HepG2 (cell line): ENCODE measurements around the gene DSCAML1. TPM values are rescaled to one million over a fixed set of nuclear protein-coding genes. Genes with fewer than 3 reads are reported as not detected.

Source experiments
- ATAC-seq: fragments of 200-7000 bp; cut with Tn5 transposase; 3 replicates; pipeline ENCODE4 v1.9.1; 2020; ENCODE audit warnings: mild to moderate bottlenecking, moderate library complexity
- BruUV-seq: library from RNA; stranded (reverse); fragments of 400-500 nt; replicated peaks from 2 replicates; lab custom pipeline; 2021; lab: Mats Ljungman, UMichigan
- CTCF ChIA-PET: fragments of 300-600 bp; formaldehyde crosslinking; extraction: SDS; loops from one replicate; lab custom pipeline; 2021; ENCODE audit warnings: low total read pairs, inconsistent platforms, low intra/inter-chr PET ratio; lab: Yijun Ruan, JAX
- POLR2A ChIA-PET: fragments of 350-600 bp; sonication (Branson Sonifier 250); formaldehyde crosslinking; loops from one replicate; lab custom pipeline; 2020; ENCODE audit warnings: antibody characterized with exemption, inconsistent platforms; lab: Yijun Ruan, JAX
- DNase-seq: peaks from one replicate; pipeline ENCODE4 v3.0.0-alpha.2; 2015; ENCODE audit warnings: low spot score
- FAIRE-seq: peaks from 3 replicates; lab custom pipeline; 2011; peaks lifted over from hg19 to GRCh38; lab: Jason Lieb, UNC
- H2AFZ ChIP-seq: one replicate; pipeline ENCODE4 v1.6.1; 2011; ENCODE audit warnings: low read length, inconsistent platforms
- H3K27ac ChIP-seq: fragments of 300-600 bp; 3 replicates; pipeline ENCODE4 v1.8.0; 2011; ENCODE audit warnings: mixed run types, mild to moderate bottlenecking, mixed read lengths, low read length, inconsistent platforms; ENCODE audit not compliant: insufficient read depth; ENCODE audit errors: extremely low read length
- H3K27me3 ChIP-seq, 2 experiments: fragments of 200-600 bp in 1 of 2; 2 replicates in 1 of 2; 3 replicates in 1 of 2; pipeline versions ENCODE4 v1.6.0 to v1.8.0; 2011; ENCODE audit warnings: low read length in 2 of 2, mild to moderate bottlenecking in 2 of 2, moderate library complexity in 2 of 2, inconsistent platforms in 1 of 2; ENCODE audit not compliant: insufficient read depth in 2 of 2, control insufficient read depth in 1 of 2
- H3K36me3 ChIP-seq, 2 experiments: fragments of 200-600 bp in 1 of 2; replicated peaks in 1 of 2; 2 replicates in 1 of 2; 3 replicates in 1 of 2; pipeline versions ENCODE4 v1.5.1 to v1.8.0; 2011; ENCODE audit warnings: low read length in 2 of 2, inconsistent platforms in 1 of 2; ENCODE audit not compliant: insufficient read depth in 2 of 2, control insufficient read depth in 1 of 2
- H3K4me1 ChIP-seq: 2 replicates; pipeline ENCODE4 v1.5.1; 2012; ENCODE audit warnings: low read length, inconsistent platforms; ENCODE audit not compliant: insufficient read depth
- H3K4me2 ChIP-seq: 2 replicates; pipeline ENCODE4 v1.6.0; 2011; ENCODE audit warnings: low read depth, low read length, inconsistent platforms
- H3K4me3 ChIP-seq, 3 experiments: fragments of 200-600 bp in 1 of 3; sonication (generic), shearing (Covaris generic) in 1 of 3; replicated peaks in 1 of 3; 2 replicates each; pipeline ENCODE4 v1.5.1; 2011 to 2016; ENCODE audit warnings: low read length in 3 of 3, inconsistent platforms in 2 of 3, low read depth in 2 of 3, mild to moderate bottlenecking in 2 of 3, control low read depth in 1 of 3, mixed read lengths in 1 of 3; ENCODE audit not compliant: insufficient read depth in 1 of 3
- H3K79me2 ChIP-seq: one replicate; pipeline ENCODE4 v1.6.1; 2011; ENCODE audit warnings: low read length, inconsistent platforms; ENCODE audit not compliant: insufficient read depth
- H3K9ac ChIP-seq: 2 replicates; pipeline ENCODE4 v1.6.0; 2011; ENCODE audit warnings: mild to moderate bottlenecking, low read depth, low read length, inconsistent platforms; ENCODE audit not compliant: insufficient read depth
- H3K9me3 ChIP-seq: 2 replicates; pipeline ENCODE4 v1.5.1; 2012; ENCODE audit warnings: mild to moderate bottlenecking, low read length
- H4K20me1 ChIP-seq: 2 replicates; pipeline ENCODE4 v1.6.0; 2011; ENCODE audit warnings: inconsistent platforms, mild to moderate bottlenecking, low read length, moderate library complexity; ENCODE audit not compliant: insufficient read depth
- DNMT1 ChIP-seq: sonication (generic); formaldehyde crosslinking; IDR thresholded peaks from 2 replicates; pipeline ENCODE4 v1.5.1; 2020; ENCODE audit warnings: mild to moderate bottlenecking, missing genetic modification reagents
- ETV6 ChIP-seq: sonication (generic); formaldehyde crosslinking; conservative IDR thresholded peaks from 2 replicates; pipeline ENCODE4 v1.4.0; 2020; ENCODE audit warnings: missing genetic modification reagents
- KDM6A ChIP-seq: IDR thresholded peaks from 2 replicates; pipeline ENCODE4 v1.6.1; 2016; ENCODE audit warnings: low read depth
- NAIF1 ChIP-seq: sonication (generic); formaldehyde crosslinking; IDR thresholded peaks from 2 replicates; pipeline ENCODE4 v1.5.0; 2020; ENCODE audit warnings: mild to moderate bottlenecking, missing genetic modification reagents, borderline replicate concordance
- NFKBIZ ChIP-seq: IDR thresholded peaks from 2 replicates; pipeline ENCODE4 v1.6.1; 2018; ENCODE audit warnings: missing genetic modification reagents, missing compliant biosample characterization
- SRSF9 ChIP-seq: fragments of 200-400 bp; formaldehyde crosslinking; IDR thresholded peaks from 2 replicates; pipeline ENCODE4 v1.6.1; 2018; ENCODE audit warnings: borderline replicate concordance, mild to moderate bottlenecking, low read depth, low read length; ENCODE audit not compliant: insufficient read depth, poor library complexity, severe bottlenecking
- ZBTB21 ChIP-seq: sonication (generic); formaldehyde crosslinking; IDR thresholded peaks from 2 replicates; pipeline ENCODE4 v1.4.0; 2020; ENCODE audit warnings: missing genetic modification reagents
- ZBTB8A ChIP-seq: sonication (generic); formaldehyde crosslinking; IDR thresholded peaks from 2 replicates; pipeline ENCODE4 v1.4.0; 2020; ENCODE audit warnings: mild to moderate bottlenecking, low read depth, missing genetic modification reagents, borderline replicate concordance
- ZFP1 ChIP-seq: IDR thresholded peaks from 2 replicates; pipeline ENCODE4 v1.6.1; 2016
- ZNF567 ChIP-seq: sonication (generic); formaldehyde crosslinking; IDR thresholded peaks from 2 replicates; pipeline ENCODE4 v1.8.1; 2023; ENCODE audit warnings: mild to moderate bottlenecking, missing genetic modification reagents, borderline replicate concordance
- ZNF891 ChIP-seq: sonication (generic); formaldehyde crosslinking; IDR thresholded peaks from 2 replicates; pipeline ENCODE4 v1.5.0; 2020; ENCODE audit warnings: mild to moderate bottlenecking, missing genetic modification reagents
- ZZZ3 ChIP-seq: sonication (generic); formaldehyde crosslinking; IDR thresholded peaks from 2 replicates; pipeline ENCODE4 v1.4.0; 2020; ENCODE audit warnings: missing genetic modification reagents, mild to moderate bottlenecking, borderline replicate concordance
- WGBS: methylation state at CpG from one replicate; pipeline ENCODE4 v1.1.6; 2017; ENCODE audit warnings: low lambda C conversion rate; 5-methylcytosine and 5-hydroxymethylcytosine counted together
- in situ Hi-C: cut with HindIII; loops from 2 replicates; pipeline ENCODE4 v1.10.0; 2017; ENCODE audit warnings: low pct_unique_long_range_greater_than_20kb; ENCODE audit not compliant: extremely low pct_ligation_motif_present
- intact Hi-C: fragments of 100-400 bp; cut with micrococcal nuclease; formaldehyde crosslinking; loops from one replicate; pipeline ENCODE4 v1.10.0; 2022; ENCODE audit not compliant: unreplicated experiment
- polyA plus RNA-seq, 8 experiments: library from polyadenylated mRNA; depleted of rRNA in 3 of 8; stranded (reverse) in 7 of 8; unstranded in 1 of 8; fragments of >200 nt; fragmentation: Illumina TruSeq in 4 of 8; extraction: Trizol in 4 of 8; gene quantifications; 2 replicates each; pipeline versions ENCODE4 v1.2.1 to v1.2.3, GENCODE V29; 2011 to 2016; ENCODE audit warnings: low read depth in 4 of 8, missing spikeins in 1 of 8, mixed read lengths in 1 of 8; ENCODE audit not compliant: insufficient read depth in 1 of 8
- total RNA-seq, 5 experiments: library from RNA; depleted of rRNA; stranded (reverse); fragments of >200 nt; fragmentation: Illumina TruSeq; extraction: Trizol; gene quantifications; 2 replicates each; pipeline ENCODE4 v1.2.3, GENCODE V29; 2016; ENCODE audit warnings: low read depth in 1 of 5
- TF ChIP-seq, protein P1 (sequence below): sonication (generic); formaldehyde crosslinking; IDR thresholded peaks from 2 replicates; pipeline ENCODE4 v1.5.1; 2020; ENCODE audit warnings: missing genetic modification reagents, mild to moderate bottlenecking, borderline replicate concordance
- TF ChIP-seq, protein P2 (sequence below): sonication (generic); formaldehyde crosslinking; IDR thresholded peaks from 2 replicates; pipeline ENCODE4 v1.4.0; 2020; ENCODE audit warnings: missing genetic modification reagents, borderline replicate concordance
- TF ChIP-seq, protein P3 (sequence below): sonication (generic); formaldehyde crosslinking; IDR thresholded peaks from 2 replicates; pipeline ENCODE4 v1.4.0; 2020; ENCODE audit warnings: missing genetic modification reagents

DSCAML1 gene
- total and polyA plus RNA-seq, 2 of the 13 experiments (the other 11 are each of a cell fraction or from before 2014, with no cell fraction given): 0.29 to 0.40 TPM

DNA sequence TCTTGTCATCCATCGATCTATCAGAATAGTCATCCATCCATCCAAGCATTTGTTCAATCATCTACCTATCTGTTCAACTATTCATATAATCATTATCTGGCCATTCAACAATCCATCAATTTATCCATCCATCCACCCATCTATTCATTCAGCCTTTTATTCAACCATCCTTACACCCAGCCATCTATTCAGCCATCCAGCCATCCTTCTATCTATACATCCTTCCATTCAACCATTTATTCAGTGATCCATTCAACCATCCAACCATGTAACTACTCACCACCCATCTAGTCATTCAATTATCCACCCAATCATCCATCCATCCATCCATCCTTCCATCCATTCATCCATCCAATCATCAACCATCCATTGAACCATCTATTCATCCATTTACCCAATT is 362.5 kb downstream of the DSCAML1 start:
- no peak overlapping the region for H2AFZ ChIP-seq
- CTCF ChIA-PET: no interaction called here
- no peak for TF ChIP-seq SRSF9
- no peak for TF ChIP-seq KDM6A (CRISPR knock-in tag)
- no peak for TF ChIP-seq ZBTB21 (CRISPR knock-in tag)
- TF ChIP-seq ETV6 (CRISPR knock-in tag): no peak
- no peak for TF ChIP-seq NAIF1 (CRISPR knock-in tag)
- no peak for TF ChIP-seq ZBTB8A
- no peak for TF ChIP-seq ZNF891 (CRISPR knock-in tag)
- TF ChIP-seq ZZZ3 (CRISPR knock-in tag): no peak
- TF ChIP-seq, protein P1, sequence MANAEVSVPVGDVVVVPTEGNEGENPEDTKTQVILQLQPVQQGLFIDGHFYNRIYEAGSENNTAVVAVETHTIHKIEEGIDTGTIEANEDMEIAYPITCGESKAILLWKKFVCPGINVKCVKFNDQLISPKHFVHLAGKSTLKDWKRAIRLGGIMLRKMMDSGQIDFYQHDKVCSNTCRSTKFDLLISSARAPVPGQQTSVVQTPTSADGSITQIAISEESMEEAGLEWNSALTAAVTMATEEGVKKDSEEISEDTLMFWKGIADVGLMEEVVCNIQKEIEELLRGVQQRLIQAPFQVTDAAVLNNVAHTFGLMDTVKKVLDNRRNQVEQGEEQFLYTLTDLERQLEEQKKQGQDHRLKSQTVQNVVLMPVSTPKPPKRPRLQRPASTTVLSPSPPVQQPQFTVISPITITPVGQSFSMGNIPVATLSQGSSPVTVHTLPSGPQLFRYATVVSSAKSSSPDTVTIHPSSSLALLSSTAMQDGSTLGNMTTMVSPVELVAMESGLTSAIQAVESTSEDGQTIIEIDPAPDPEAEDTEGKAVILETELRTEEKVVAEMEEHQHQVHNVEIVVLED (CRISPR knock-in tag): no peak
- TF ChIP-seq ZFP1 (CRISPR knock-in tag): no peak
- TF ChIP-seq, protein P2, sequence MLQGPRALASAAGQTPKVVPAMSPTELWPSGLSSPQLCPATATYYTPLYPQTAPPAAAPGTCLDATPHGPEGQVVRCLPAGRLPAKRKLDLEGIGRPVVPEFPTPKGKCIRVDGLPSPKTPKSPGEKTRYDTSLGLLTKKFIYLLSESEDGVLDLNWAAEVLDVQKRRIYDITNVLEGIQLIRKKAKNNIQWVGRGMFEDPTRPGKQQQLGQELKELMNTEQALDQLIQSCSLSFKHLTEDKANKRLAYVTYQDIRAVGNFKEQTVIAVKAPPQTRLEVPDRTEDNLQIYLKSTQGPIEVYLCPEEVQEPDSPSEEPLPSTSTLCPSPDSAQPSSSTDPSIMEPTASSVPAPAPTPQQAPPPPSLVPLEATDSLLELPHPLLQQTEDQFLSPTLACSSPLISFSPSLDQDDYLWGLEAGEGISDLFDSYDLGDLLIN (CRISPR knock-in tag): no peak
- TF ChIP-seq ZNF567 (CRISPR knock-in tag): no peak
- TF ChIP-seq, protein P3, sequence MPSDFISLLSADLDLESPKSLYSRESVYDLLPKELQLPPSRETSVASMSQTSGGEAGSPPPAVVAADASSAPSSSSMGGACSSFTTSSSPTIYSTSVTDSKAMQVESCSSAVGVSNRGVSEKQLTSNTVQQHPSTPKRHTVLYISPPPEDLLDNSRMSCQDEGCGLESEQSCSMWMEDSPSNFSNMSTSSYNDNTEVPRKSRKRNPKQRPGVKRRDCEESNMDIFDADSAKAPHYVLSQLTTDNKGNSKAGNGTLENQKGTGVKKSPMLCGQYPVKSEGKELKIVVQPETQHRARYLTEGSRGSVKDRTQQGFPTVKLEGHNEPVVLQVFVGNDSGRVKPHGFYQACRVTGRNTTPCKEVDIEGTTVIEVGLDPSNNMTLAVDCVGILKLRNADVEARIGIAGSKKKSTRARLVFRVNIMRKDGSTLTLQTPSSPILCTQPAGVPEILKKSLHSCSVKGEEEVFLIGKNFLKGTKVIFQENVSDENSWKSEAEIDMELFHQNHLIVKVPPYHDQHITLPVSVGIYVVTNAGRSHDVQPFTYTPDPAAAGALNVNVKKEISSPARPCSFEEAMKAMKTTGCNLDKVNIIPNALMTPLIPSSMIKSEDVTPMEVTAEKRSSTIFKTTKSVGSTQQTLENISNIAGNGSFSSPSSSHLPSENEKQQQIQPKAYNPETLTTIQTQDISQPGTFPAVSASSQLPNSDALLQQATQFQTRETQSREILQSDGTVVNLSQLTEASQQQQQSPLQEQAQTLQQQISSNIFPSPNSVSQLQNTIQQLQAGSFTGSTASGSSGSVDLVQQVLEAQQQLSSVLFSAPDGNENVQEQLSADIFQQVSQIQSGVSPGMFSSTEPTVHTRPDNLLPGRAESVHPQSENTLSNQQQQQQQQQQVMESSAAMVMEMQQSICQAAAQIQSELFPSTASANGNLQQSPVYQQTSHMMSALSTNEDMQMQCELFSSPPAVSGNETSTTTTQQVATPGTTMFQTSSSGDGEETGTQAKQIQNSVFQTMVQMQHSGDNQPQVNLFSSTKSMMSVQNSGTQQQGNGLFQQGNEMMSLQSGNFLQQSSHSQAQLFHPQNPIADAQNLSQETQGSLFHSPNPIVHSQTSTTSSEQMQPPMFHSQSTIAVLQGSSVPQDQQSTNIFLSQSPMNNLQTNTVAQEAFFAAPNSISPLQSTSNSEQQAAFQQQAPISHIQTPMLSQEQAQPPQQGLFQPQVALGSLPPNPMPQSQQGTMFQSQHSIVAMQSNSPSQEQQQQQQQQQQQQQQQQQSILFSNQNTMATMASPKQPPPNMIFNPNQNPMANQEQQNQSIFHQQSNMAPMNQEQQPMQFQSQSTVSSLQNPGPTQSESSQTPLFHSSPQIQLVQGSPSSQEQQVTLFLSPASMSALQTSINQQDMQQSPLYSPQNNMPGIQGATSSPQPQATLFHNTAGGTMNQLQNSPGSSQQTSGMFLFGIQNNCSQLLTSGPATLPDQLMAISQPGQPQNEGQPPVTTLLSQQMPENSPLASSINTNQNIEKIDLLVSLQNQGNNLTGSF: no peak
- TF ChIP-seq NFKBIZ (CRISPR knock-in tag): no peak
- TF ChIP-seq DNMT1 (CRISPR knock-in tag): no peak
- FAIRE-seq (no peak), ATAC-seq (no peak), DNase-seq (no peak)
- no peaks in the 10 kb centered on the region for H3K36me3 ChIP-seq
- no TSS peak for BruUV-seq
- H3K4me3 ChIP-seq: no peak overlapping the region
- H3K4me1 ChIP-seq: no peaks in the 10 kb centered on the region
- 0% methylated on average over 1 of the region's 1 CpG for WGBS
- H3K9me3 ChIP-seq: no peaks in the 10 kb centered on the region
- H3K27ac ChIP-seq: no peak overlapping the region
- H3K79me2 ChIP-seq: no peaks in the 10 kb centered on the region
- H4K20me1 ChIP-seq: 0 out of 2 replicates have a peak, but pooled peaks cover 3% of the 10 kb centered on the region
- in situ Hi-C loops (loop anchor here (25.0 kb wide), 1 partner anchor 503 kb away; the partner anchor contains the start of gene TMPRSS13), intact Hi-C loops (no loop called here)
- H3K4me2 ChIP-seq: no peak overlapping the region
- POLR2A ChIA-PET: no interaction called here
- H3K27me3 ChIP-seq: peaks cover 0 to 3% of the 10 kb centered on the region in 2 experiments; a peak in 1 of 5 replicates
- no peak overlapping the region for H3K9ac ChIP-seq
